H1 (cell line): Measurements from ENCODE around the gene PIAS1. TPM values are rescaled to one million over a fixed set of nuclear protein-coding genes. Genes with fewer than 3 reads are reported as not detected.

ENCODE experiments used
- BCL11A ChIP-seq, 2 experiments: IDR thresholded peaks; one replicate each; pipeline ENCODE4 v1.6.1; 2011; ENCODE audit warnings: low read depth in 2 of 2, low read length in 2 of 2, mild to moderate bottlenecking in 2 of 2
- CBX5 ChIP-seq: fragments of 300-800, 300-1000 bp; sonication (generic); IDR thresholded peaks from 2 replicates; pipeline ENCODE4 v1.7.1; 2016; ENCODE audit warnings: antibody characterized with exemption, low read length, low read depth
- CEBPB ChIP-seq: IDR thresholded peaks from 2 replicates; pipeline ENCODE4 v1.6.1; 2012; ENCODE audit warnings: low read depth, low read length
- EZH2 ChIP-seq: fragments of 200-600 bp; sonication (generic); IDR thresholded peaks from 2 replicates; pipeline ENCODE4 v1.7.1; 2012; ENCODE audit warnings: low read depth, mild to moderate bottlenecking, moderate library complexity, low read length, inconsistent platforms; ENCODE audit not compliant: severe bottlenecking
- RXRA ChIP-seq: IDR thresholded peaks from 2 replicates; pipeline ENCODE4 v1.6.1; 2011; ENCODE audit warnings: low read depth, mild to moderate bottlenecking, low read length, moderate library complexity; ENCODE audit not compliant: insufficient read depth
- SIRT6 ChIP-seq: IDR thresholded peaks from one replicate; pipeline ENCODE4 v1.7.1; 2012; ENCODE audit warnings: low read length, inconsistent platforms
- polyA plus RNA-seq, 7 experiments: library from polyadenylated mRNA; depleted of rRNA in 3 of 7; stranded (reverse) in 5 of 7; unstranded in 2 of 7; fragments of >200 nt in 5 of 7; fragments of 200-250 nt in 2 of 7; gene quantifications; 1 replicate in 5 of 7; 2 replicates in 1 of 7; 4 replicates in 1 of 7; pipeline versions ENCODE4 v1.2.1 to v1.2.3, GENCODE V29; 2011 to 2013; ENCODE audit warnings: missing spikeins in 2 of 7, mixed read lengths in 2 of 7
- total RNA-seq: library from RNA; stranded (reverse); fragmentation: NEBNext Ultra II Directional; extraction: Animal tissue kit (Norgen Biotek cat#: 25700); gene quantifications from 2 replicates; pipeline ENCODE4 v1.2.1, GENCODE V29; 2021

PIAS1 gene
- total and polyA plus RNA-seq, 2 of the 8 experiments (the other 6 are each of a cell fraction or from before 2014, with no cell fraction given): 30.8 to 34.5 TPM

GRCh38 chr15:68210821-68211655 lies 156.9 kb downstream of the PIAS1 start (continued):
- TF ChIP-seq EZH2 (no peak), CEBPB (no peak), BCL11A (IDR thresholded peaks at IDR 0.05; ENCODE audit: low read depth in 2 of 2, low read length in 2 of 2) (no peak), CBX5 (no peak), RXRA (no peak), SIRT6 (no peak)
